ENCODE results near the gene ZNRD2. TPM values are rescaled to one million over a fixed set of nuclear protein-coding genes. Genes with fewer than 3 reads are reported as not detected.

Gene ZNRD2
- total RNA-seq, 1 donor from 2014 or later = 17.0 TPM

DNA sequence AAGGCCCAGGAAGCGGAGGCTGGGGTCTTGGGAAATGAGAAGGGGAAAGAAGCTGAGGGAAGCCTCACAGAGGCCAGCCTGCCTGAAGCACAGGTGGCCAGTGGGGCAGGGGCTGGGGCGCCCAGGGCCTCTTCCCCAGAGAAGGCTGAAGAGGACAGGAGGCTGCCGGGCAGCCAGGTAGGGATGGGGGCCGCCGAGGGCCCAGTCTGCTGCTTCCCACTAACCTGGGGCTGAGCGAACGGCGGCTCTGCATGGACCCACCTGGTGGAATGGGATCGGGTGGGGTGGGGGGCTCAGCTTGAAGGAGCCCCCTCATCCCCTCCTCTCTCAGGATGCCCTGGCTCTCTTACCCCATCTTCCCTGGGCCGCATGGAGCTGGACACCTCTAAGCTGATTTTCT, 13.3 kb downstream of the ZNRD2 start:
- no peak for DNase-seq (ENCODE audit: low spot score)
- ATAC-seq = no peak

GRCh38 chr11:65584106-65584505, 13.8 kb downstream of the ZNRD2 start:
- DNase-seq (ENCODE audit: low spot score) (no peak), ATAC-seq (no peak)

- no peak for ATAC-seq
These were observed 14.5 kb downstream of the ZNRD2 start for GRCh38 chr11:65584723-65585171.

DNA sequence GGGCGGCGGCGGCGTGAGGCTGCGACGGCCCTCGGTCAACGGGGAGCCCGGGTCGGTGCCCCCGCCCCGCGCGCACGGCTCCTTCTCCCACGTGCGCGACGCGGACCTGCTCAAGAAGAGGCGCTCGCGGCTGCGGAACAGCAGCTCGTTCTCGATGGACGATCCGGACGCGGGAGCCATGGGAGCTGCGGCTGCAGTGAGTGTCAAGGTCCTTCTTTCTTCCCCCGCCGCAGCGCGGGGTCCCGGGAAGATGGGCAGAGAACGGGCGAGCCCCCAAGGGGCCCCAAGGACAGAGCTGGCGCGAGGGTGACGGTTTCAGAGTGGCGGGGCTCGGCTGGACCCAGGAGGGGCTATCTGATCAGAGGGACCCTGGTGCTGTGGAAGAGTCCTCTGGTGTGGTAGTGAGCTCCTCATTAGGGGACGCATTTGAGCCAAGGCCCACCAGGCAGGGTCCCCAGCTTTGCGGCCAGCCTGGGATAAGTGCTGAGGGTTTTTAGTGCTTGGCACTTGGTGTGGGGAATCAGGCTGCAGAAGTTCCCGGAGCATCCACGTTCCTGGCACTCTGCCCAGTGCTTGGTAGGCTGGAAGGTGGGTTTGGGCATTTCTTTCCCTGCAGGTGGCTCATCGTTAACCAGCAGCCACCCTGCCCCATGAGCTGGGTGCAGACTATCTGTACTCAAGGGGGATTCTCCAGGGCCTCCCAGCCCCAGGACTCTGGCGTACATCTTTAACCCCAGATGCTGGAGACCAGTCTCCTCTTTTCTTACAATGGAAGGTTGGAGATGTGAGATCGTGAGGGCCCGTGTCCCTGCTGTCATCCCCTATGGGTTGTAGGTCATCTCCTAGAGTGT, 15.3 kb downstream of the ZNRD2 start:
- ATAC-seq (no peak), DNase-seq (ENCODE audit: low spot score) (no peak)

More at GRCh38 chr11:65584723-65585171, 14.5 kb downstream of the ZNRD2 start:
- DNase-seq (ENCODE audit: low spot score) = no peak

- DNase-seq (ENCODE audit: low spot score) (no peak), ATAC-seq (no peak)
These were observed 16.0 kb downstream of the ZNRD2 start for GRCh38 chr11:65586247-65586630.

DNA sequence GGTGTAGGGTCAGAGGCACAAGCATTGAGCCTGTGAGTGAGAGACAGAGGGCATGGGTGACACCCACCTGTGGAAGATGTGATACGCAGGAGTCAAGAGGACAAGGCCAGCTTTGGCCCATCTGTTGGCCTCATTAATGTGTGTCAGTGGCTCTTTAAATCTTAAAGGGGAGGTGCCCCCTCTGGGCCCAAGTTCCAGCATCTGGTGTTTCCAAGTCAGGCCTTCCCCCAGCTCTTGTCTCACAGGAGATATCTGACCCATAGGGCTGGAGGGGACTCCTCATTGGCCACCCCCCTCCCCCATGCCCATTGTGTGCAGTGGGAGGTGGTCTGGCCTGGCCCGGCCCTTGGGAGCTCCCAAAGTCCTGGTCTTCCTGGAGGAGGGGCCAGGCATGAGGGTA, 16.4 kb downstream of the ZNRD2 start:
- DNase-seq (ENCODE audit: low spot score) (no peak), ATAC-seq (no peak)

- ATAC-seq (peak; percentile 57), DNase-seq (ENCODE audit: low spot score) (peak; percentile 52)
These were observed 18.1 kb downstream of the ZNRD2 start for GRCh38 chr11:65588199-65589054.

DNA sequence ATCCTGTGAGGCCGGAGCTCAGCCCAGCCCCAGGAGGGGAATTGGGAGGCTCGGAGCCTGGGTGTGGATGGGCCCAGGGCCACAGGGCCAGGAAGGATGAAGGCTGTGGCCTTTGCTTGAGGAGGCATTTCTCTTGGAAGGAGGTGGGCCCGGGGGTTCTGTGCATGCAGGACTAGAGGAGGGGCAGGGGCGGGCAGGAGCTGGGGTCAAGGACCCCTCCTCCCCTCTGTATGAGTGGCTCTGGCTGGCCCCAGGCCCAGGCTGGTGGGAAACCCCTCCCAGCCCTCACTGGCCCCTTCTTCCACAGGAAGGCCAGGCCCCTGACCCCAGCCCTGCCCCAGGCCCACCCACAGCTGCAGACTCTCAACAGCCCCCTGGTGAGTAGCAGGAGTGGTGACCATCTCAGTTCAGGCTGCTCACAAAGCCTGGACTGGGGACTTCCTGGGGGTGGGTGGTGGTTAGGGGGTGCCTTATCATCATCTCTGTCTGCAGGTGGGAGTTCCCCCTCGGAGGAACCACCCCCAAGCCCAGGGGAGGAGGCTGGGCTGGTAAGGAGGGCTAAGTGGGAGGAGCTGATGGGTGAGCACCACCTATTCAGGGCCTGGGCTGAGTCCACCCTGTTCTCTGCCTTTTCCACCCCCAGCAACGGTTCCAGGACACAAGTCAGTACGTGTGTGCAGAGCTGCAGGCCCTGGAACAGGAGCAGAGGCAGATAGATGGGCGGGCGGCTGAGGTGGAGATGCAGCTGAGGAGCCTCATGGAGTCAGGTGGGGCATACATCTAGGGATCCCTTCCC, 19.4 kb downstream of the ZNRD2 start:
- DNase-seq (ENCODE audit: low spot score) = no peak

DNA sequence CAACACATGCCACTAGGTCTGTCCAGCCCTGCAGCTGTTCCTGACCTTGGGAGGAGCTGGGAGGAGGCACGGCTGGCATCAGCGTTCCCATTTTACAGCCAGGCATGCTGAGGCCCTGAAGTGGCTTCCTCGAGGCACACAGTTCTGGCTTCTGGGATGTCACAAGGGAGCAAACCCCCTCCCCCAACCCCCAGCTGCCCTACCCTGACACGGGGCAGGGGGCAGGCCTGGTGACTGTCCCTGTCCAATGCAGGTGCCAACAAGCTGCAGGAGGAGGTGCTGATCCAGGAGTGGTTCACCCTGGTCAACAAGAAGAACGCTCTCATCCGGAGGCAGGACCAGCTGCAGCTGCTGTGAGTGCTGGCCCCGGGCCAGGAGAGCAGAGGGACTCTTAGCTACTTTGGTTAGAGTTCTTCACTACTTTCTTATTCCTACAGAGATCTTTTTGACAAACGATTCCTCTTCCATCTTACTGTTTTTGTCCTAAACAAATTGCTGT, 20.0 kb downstream of the ZNRD2 start:
- DNase-seq (ENCODE audit: low spot score) (no peak), ATAC-seq (no peak)

More for the DNA sequence above, 19.4 kb downstream of the ZNRD2 start:
- no peak for ATAC-seq

DNA sequence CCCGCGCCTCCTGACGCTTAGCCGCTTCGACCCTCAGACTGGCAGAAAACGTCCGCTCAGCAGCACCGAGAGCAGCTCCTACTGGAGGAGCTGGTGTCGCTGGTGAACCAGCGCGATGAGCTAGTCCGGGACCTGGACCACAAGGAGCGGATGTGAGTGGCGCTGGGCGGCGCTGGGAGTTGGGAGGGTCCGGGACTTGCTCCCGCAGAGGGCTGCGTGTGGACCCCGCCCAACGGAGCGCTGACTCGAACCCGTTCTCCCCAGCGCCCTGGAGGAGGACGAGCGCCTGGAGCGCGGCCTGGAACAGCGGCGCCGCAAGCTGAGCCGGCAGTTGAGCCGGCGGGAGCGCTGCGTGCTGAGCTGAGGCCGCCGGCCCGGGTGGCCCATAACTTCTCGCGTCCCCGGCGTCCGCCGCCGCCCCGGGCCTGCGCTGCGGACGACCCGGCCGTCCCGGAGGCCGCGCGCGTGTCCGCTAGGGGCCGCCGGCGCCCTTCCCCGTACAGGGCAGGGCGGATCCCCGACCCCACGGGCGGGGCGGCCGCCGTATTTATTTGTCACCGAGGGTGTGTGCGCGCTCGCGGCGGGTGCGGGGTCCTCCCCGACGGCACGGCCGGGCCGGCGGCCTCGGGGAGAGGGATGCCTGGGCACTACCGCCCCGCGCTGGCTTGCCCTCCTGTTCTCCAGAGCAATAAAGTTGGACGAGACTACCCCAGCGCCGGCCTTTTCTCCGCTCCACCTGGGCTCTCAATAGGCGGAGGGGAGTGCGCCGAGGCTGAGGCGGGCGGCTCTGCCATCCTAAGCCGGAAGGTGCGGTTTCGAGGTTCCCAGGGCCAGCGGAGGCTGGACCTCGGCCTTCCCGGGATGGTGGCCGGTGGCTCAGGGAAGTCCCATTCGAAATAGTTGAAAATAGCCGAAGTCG, 21.9 kb downstream of the ZNRD2 start:
- no peak for DNase-seq (ENCODE audit: low spot score)
- peak; percentile 50 for ATAC-seq

- DNase-seq (ENCODE audit: low spot score) (no peak), ATAC-seq (no peak)
These were observed 22.7 kb downstream of the ZNRD2 start for GRCh38 chr11:65592858-65593517.

GRCh38 chr11:65593518-65594414, 23.5 kb downstream of the ZNRD2 start:
- DNase-seq (ENCODE audit: low spot score) (no peak), ATAC-seq (peak; percentile 64)

DNA sequence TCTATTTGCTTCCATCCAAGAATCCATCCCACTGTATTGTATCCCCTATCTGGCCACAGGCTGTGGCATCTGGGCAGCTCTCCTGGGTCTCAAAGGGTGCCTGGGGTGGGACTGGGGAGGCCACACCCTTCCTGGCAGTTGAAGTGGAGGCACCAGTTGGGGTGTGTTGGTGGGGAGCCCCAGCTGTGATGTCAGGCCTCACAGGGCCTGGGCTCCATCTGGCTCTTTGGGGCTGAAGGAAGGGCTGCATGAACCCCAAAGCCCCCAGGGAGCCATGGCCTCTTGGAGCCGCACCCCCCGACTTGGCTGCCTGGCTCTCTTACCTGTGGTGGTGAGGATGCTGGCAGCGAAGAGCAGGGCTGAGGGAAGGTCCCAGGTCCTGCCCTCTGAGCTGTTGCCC, 24.9 kb downstream of the ZNRD2 start:
- DNase-seq (ENCODE audit: low spot score) = no peak
- no peak for ATAC-seq

- DNase-seq (ENCODE audit: low spot score) (no peak), ATAC-seq (peak; percentile 5)
These were observed 25.4 kb downstream of the ZNRD2 start, which contains the start of gene KCNK7 for GRCh38 chr11:65595543-65596281. Gene KCNK7, minus strand, starts transcription at chr11:65595800. Its CDS starts 28 bp downstream, at chr11:65595772.

- DNase-seq (ENCODE audit: low spot score) = no peak
- ATAC-seq = no peak
These were observed 26.2 kb downstream of the ZNRD2 start for GRCh38 chr11:65596520-65596919.

DNA sequence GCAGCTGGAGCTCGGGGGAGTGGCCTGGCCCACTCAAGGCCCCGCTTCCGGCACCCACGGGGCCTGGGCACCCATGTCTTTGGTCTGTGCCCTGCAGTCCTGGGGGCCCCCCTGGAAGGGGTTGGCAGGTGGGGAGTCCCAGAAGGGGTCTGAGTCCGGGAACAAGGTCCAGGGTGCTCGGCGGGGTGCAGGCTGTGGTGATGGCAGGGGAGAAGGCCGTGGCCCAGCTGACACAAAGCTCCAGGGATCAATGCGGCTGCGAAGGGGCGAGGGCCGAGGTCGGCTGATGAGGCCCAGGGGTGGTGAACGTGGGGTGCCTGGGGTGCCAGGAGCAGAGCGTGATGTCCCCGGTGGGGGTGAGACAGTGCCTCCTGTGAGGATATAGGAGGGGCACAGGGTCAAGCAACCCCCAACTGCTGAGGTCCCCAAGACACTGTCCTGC, 28.0 kb downstream of the ZNRD2 start:
- ATAC-seq (no peak), DNase-seq (ENCODE audit: low spot score) (no peak)
